Measurements from ENCODE around the gene FXYD4.

FXYD4 gene

GRCh38 chr10:43361547-43362190 lies 9.8 kb upstream of the FXYD4 start:
- TF ChIP-seq, protein P1, sequence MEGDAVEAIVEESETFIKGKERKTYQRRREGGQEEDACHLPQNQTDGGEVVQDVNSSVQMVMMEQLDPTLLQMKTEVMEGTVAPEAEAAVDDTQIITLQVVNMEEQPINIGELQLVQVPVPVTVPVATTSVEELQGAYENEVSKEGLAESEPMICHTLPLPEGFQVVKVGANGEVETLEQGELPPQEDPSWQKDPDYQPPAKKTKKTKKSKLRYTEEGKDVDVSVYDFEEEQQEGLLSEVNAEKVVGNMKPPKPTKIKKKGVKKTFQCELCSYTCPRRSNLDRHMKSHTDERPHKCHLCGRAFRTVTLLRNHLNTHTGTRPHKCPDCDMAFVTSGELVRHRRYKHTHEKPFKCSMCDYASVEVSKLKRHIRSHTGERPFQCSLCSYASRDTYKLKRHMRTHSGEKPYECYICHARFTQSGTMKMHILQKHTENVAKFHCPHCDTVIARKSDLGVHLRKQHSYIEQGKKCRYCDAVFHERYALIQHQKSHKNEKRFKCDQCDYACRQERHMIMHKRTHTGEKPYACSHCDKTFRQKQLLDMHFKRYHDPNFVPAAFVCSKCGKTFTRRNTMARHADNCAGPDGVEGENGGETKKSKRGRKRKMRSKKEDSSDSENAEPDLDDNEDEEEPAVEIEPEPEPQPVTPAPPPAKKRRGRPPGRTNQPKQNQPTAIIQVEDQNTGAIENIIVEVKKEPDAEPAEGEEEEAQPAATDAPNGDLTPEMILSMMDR (IDR thresholded peaks at IDR 0.05), result no peak

- TF ChIP-seq, protein P1 (IDR thresholded peaks at IDR 0.05), result no peak
Observed at GRCh38 chr10:43362191-43362839, 9.1 kb upstream of the FXYD4 start.

DNA sequence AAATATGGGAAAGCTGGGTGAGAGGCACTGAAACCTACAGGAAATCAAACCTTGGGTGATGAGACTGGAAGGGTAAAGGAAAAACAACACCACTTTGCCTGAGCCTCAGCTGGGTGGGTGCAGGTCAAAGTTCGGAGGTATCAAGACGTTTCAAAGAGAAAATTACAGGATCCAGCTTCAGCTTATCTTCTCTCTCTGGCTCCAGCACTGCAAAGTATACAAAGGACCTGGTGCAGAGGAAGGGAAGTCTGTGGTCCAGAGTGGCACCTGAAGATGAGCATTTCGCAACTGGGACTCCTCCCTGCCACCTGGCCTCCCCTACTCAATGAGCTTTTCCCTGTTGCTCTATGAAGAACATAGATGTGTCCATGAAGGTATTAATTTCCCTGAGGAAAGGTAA lies 6.4 kb upstream of the FXYD4 start:
- TF ChIP-seq, protein P1 (IDR thresholded peaks at IDR 0.05), result no peak

DNA sequence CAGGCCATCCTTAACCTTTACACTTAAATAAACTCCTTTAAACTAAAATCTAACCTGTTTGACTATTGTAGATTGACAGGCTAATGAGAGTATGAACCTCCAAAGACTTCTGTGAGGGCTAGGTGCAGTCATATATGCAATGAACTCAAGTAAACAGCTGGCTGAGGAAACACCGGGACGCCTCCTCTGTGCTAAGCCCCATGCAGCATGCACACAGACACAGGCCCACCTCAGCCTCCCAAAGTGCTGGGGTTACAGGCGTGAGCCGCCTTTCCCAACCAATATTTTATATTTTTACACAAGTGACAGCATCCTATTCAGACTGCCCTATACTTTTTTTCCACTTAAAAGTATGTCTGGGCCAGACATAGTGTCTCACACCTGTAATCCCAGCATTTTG lies 1.5 kb upstream of the FXYD4 start:
- TF ChIP-seq, protein P1 (IDR thresholded peaks at IDR 0.05), result no peak

- TF ChIP-seq, protein P1 (IDR thresholded peaks at IDR 0.05), result no peak
Observed at GRCh38 chr10:43370671-43371215, 693 bp upstream of the FXYD4 start.

DNA sequence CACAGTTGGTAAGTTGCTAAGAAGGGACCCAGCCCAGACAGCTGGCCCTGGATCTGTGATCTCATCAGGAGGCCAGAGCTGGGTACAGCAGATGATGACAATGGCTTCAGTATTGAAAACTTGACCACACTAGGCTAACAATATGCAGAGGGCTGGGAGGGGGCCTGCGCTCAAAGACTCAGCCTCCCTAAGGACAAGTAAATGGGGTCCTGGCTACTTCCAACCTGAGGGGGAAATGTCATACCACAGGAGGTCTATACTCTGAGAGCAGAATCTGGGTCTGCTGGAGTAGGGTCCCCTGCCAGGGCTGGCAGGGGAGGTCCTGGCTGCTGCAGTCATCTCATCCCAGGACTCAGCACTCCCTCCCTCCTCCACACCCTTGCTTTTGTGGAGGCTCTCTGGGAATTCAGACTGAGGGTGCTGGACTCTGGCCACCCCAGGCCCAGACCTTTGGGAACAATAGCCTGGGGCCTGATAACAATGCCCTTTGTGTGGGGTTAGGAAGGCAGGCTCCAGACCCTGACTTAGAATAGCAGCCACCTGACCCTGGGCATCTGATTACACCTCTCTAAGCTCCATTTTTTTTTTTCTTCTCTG lies 1.4 kb downstream of the FXYD4 start:
- TF ChIP-seq, protein P1 (IDR thresholded peaks at IDR 0.05), result no peak

DNA sequence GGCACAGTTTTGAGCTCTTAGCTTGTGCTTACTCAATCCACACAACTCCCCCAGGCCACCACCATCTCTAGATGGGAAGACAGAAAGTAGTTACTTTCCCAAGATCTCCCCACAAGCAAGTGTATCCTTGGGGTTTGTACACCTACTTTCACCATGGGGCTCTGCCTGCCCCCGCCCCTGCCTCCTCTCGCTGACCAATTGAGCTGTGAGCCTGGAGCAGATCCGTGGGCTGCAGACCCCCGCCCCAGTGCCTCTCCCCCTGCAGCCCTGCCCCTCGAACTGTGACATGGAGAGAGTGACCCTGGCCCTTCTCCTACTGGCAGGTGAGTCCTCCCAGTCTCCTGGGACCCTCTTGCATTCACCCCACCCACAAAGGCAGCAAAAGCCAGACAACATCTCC lies 2.0 kb downstream of the FXYD4 start:
- TF ChIP-seq, protein P1 (IDR thresholded peaks at IDR 0.05), result no peak

Measured in LNCAP (cell line).